ENCODE results near the gene CCDC51.
"Not testable (repeated sequence)": the region's sequence is repeated elsewhere in the genome, so short reads cannot be mapped to it uniquely, and the experiment has no call there.

The CCDC51 gene

GRCh38 chr3:48472673-48472922, 32.7 kb upstream of the CCDC51 start:
- Mint-ChIP-seq H3K27me3 (no peaks in the 10 kb centered on the region), H3K4me1 (peaks cover 76% of the 10 kb centered on the region), H3K36me3 (peaks cover 35% of the 10 kb centered on the region), H3K4me3 (peak overlapping the region; percentile 80), H3K9me3 (no peaks in the 10 kb centered on the region), H3K27ac (peak overlapping the region; percentile 97)
- no peak for DNase-seq
- CTCF ChIA-PET, result interaction anchor here (0.5 to 3.5 kb wide), 11 partner anchors 17 to 84 kb away, joined by 3 to 25 read pairs (median 4); partner anchors contain the start of genes ATRIP and PFKFB4

- Mint-ChIP-seq H3K27ac (peak overlapping the region; percentile 77), H3K36me3 (peaks cover 46% of the 10 kb centered on the region), H3K27me3 (no peaks in the 10 kb centered on the region), H3K4me3 (peak overlapping the region; percentile 52), H3K9me3 (no peaks in the 10 kb centered on the region), H3K4me1 (peaks cover 75% of the 10 kb centered on the region)
- DNase-seq, result no peak
- CTCF ChIA-PET, result interaction anchor here (1.0 to 1.4 kb wide), 2 partner anchors 34 to 37 kb away, joined by 3 to 5 read pairs; no protein-coding TSS in a partner anchor
Observed at GRCh38 chr3:48470286-48470685, 30.4 kb upstream of the CCDC51 start.

- H3K9me3 Mint-ChIP-seq, result no peaks in the 10 kb centered on the region
- peak overlapping the region; percentile 77 for H3K27ac Mint-ChIP-seq
- peaks cover 40% of the 10 kb centered on the region for H3K36me3 Mint-ChIP-seq
- CTCF ChIA-PET, result interaction anchor here (1.0 to 3.6 kb wide), 3 partner anchors 33 to 39 kb away, joined by 3 to 25 read pairs (median 5); no protein-coding TSS in a partner anchor
- H3K27me3 Mint-ChIP-seq, result no peaks in the 10 kb centered on the region
- H3K4me3 Mint-ChIP-seq, result peak overlapping the region; percentile 52
- H3K4me1 Mint-ChIP-seq, result peaks cover 70% of the 10 kb centered on the region
- no peak for DNase-seq
Observed at GRCh38 chr3:48469046-48469915, 29.4 kb upstream of the CCDC51 start.

- Mint-ChIP-seq H3K36me3 (peaks cover 40% of the 10 kb centered on the region), H3K27ac (peak overlapping the region; percentile 91), H3K27me3 (no peaks in the 10 kb centered on the region), H3K4me1 (peaks cover 65% of the 10 kb centered on the region), H3K9me3 (no peaks in the 10 kb centered on the region), H3K4me3 (peak overlapping the region; percentile 93)
- CTCF ChIA-PET, result interaction anchor here (1.9 to 3.6 kb wide), 3 partner anchors 10 to 40 kb away, joined by 6 to 25 read pairs (median 13); no protein-coding TSS in a partner anchor
- DNase-seq, result no peak
Observed at GRCh38 chr3:48468329-48468731, 28.4 kb upstream of the CCDC51 start.

GRCh38 chr3:48467473-48468267, 27.8 kb upstream of the CCDC51 start:
- no peaks in the 10 kb centered on the region for H3K9me3 Mint-ChIP-seq
- H3K4me3 Mint-ChIP-seq, result peak overlapping the region; percentile 93
- DNase-seq, result no peak
- peak overlapping the region; percentile 91 for H3K27ac Mint-ChIP-seq
- H3K36me3 Mint-ChIP-seq, result peaks cover 38% of the 10 kb centered on the region
- CTCF ChIA-PET, result interaction anchor here (1.9 to 3.6 kb wide), 3 partner anchors 11 to 41 kb away, joined by 6 to 25 read pairs (median 13); no protein-coding TSS in a partner anchor
- H3K4me1 Mint-ChIP-seq, result peaks cover 59% of the 10 kb centered on the region
- no peaks in the 10 kb centered on the region for H3K27me3 Mint-ChIP-seq

- peaks cover 38% of the 10 kb centered on the region for H3K36me3 Mint-ChIP-seq
- DNase-seq, result no peak
- H3K4me3 Mint-ChIP-seq, result peak overlapping the region; percentile 93
- H3K27ac Mint-ChIP-seq, result peak overlapping the region; percentile 91
- H3K4me1 Mint-ChIP-seq, result peaks cover 58% of the 10 kb centered on the region
- CTCF ChIA-PET, result interaction anchor here (1.3 to 3.6 kb wide), 5 partner anchors 10 to 82 kb away, joined by 3 to 25 read pairs (median 6); no protein-coding TSS in a partner anchor
- no peaks in the 10 kb centered on the region for H3K9me3 Mint-ChIP-seq
- H3K27me3 Mint-ChIP-seq, result no peaks in the 10 kb centered on the region
Observed at GRCh38 chr3:48467110-48467454, 27.2 kb upstream of the CCDC51 start.

GRCh38 chr3:48466386-48467109, 26.6 kb upstream of the CCDC51 start:
- peak; percentile 56 for DNase-seq
- Mint-ChIP-seq H3K27me3 (no peaks in the 10 kb centered on the region), H3K4me3 (peak overlapping the region; percentile 93)

GRCh38 chr3:48465531-48466378, 25.8 kb upstream of the CCDC51 start:
- CTCF ChIA-PET, result interaction anchor here (1.3 to 3.6 kb wide), 5 partner anchors 8 to 83 kb away, joined by 3 to 25 read pairs (median 3); no protein-coding TSS in a partner anchor
- peaks cover 58% of the 10 kb centered on the region for H3K4me1 Mint-ChIP-seq

More at GRCh38 chr3:48466386-48467109, 26.6 kb upstream of the CCDC51 start:
- Mint-ChIP-seq H3K9me3 (no peaks in the 10 kb centered on the region), H3K36me3 (peaks cover 38% of the 10 kb centered on the region), H3K4me1 (peaks cover 58% of the 10 kb centered on the region), H3K27ac (peak overlapping the region; percentile 91)
- CTCF ChIA-PET, result interaction anchor here (1.3 to 3.6 kb wide), 5 partner anchors 9 to 82 kb away, joined by 3 to 25 read pairs (median 6); no protein-coding TSS in a partner anchor

GRCh38 chr3:48465237-48465530, 25.3 kb upstream of the CCDC51 start:
- no peak for DNase-seq
- Mint-ChIP-seq H3K27ac (peak overlapping the region; percentile 91), H3K4me3 (peak overlapping the region; percentile 93), H3K4me1 (peaks cover 57% of the 10 kb centered on the region), H3K36me3 (peaks cover 43% of the 10 kb centered on the region), H3K27me3 (no peaks in the 10 kb centered on the region), H3K9me3 (no peaks in the 10 kb centered on the region)
- CTCF ChIA-PET, result interaction anchor here (1.4 to 3.6 kb wide), 3 partner anchors 42 to 83 kb away, joined by 3 to 25 read pairs (median 11); no protein-coding TSS in a partner anchor

More at GRCh38 chr3:48465531-48466378, 25.8 kb upstream of the CCDC51 start:
- peak; percentile 88 for DNase-seq
- Mint-ChIP-seq H3K27ac (peak overlapping the region; percentile 91), H3K4me3 (peak overlapping the region; percentile 93), H3K36me3 (peaks cover 40% of the 10 kb centered on the region), H3K27me3 (no peaks in the 10 kb centered on the region), H3K9me3 (no peaks in the 10 kb centered on the region)

GRCh38 chr3:48464713-48465221, 24.8 kb upstream of the CCDC51 start:
- Mint-ChIP-seq H3K9me3 (no peaks in the 10 kb centered on the region), H3K27me3 (no peaks in the 10 kb centered on the region), H3K4me3 (no peak overlapping the region), H3K27ac (peak overlapping the region; percentile 91), H3K4me1 (peaks cover 53% of the 10 kb centered on the region), H3K36me3 (peaks cover 39% of the 10 kb centered on the region)
- peak; percentile 19 for DNase-seq
- CTCF ChIA-PET, result interaction anchor here (1.4 to 2.2 kb wide), 2 partner anchors 43 to 83 kb away, joined by 3 to 11 read pairs; no protein-coding TSS in a partner anchor

GRCh38 chr3:48463703-48464102, 23.8 kb upstream of the CCDC51 start:
- Mint-ChIP-seq H3K9me3 (no peaks in the 10 kb centered on the region), H3K27ac (peak overlapping the region; percentile 52), H3K4me1 (peaks cover 42% of the 10 kb centered on the region), H3K4me3 (no peak overlapping the region), H3K36me3 (peaks cover 36% of the 10 kb centered on the region), H3K27me3 (no peaks in the 10 kb centered on the region)
- DNase-seq, result peak; percentile 5
- CTCF ChIA-PET, result interaction anchor here (1.0 to 2.2 kb wide), 2 partner anchors 12 to 44 kb away, joined by 4 to 11 read pairs; no protein-coding TSS in a partner anchor

GRCh38 chr3:48461767-48462166, 21.8 kb upstream of the CCDC51 start:
- Mint-ChIP-seq H3K4me1 (peaks cover 23% of the 10 kb centered on the region), H3K36me3 (peaks cover 29% of the 10 kb centered on the region)
- H3K27me3 Mint-ChIP-seq, H3K4me3 Mint-ChIP-seq, DNase-seq, H3K27ac Mint-ChIP-seq, H3K9me3 Mint-ChIP-seq: not testable (repeated sequence)
- CTCF ChIA-PET, result interaction anchor here (0.6 kb wide), 1 partner anchor 27 kb away, joined by 4 read pairs; no protein-coding TSS in a partner anchor
